Mesenchymal stem cell (in vitro differentiated cells and primary cell): Measurements from ENCODE around the gene OR10H4.
"Not testable (repeated sequence)": the region's sequence is repeated elsewhere in the genome, so short reads cannot be mapped to it uniquely, and the experiment has no call there.

Experiments used
- DNase-seq: peaks from one replicate; pipeline ENCODE4 v3.0.0-alpha.2; 2013
- H2AFZ ChIP-seq: one replicate; pipeline ENCODE4 v1.6.1; 2013; ENCODE audit warnings: low read depth, mild to moderate bottlenecking, control low read depth, inconsistent platforms, low read length, moderate library complexity
- H2AK5ac ChIP-seq: 2 replicates; pipeline ENCODE4 v1.6.1; 2013; ENCODE audit warnings: low read length, moderate library complexity, mild to moderate bottlenecking, inconsistent platforms; ENCODE audit not compliant: severe bottlenecking
- H2BK120ac ChIP-seq: one replicate; pipeline ENCODE4 v1.6.1; 2013; ENCODE audit warnings: low read depth, mild to moderate bottlenecking, inconsistent platforms, low read length, moderate library complexity
- H2BK12ac ChIP-seq, 2 experiments: one replicate each; pipeline ENCODE4 v1.6.1; 2013; ENCODE audit warnings: inconsistent platforms in 2 of 2, low read length in 2 of 2, mild to moderate bottlenecking in 2 of 2, moderate library complexity in 2 of 2, control low read depth in 1 of 2
- H2BK15ac ChIP-seq: one replicate; pipeline ENCODE4 v1.6.1; 2013; ENCODE audit warnings: mild to moderate bottlenecking, low read depth, inconsistent platforms; ENCODE audit not compliant: poor library complexity, severe bottlenecking
- H2BK5ac ChIP-seq: 2 replicates; pipeline ENCODE4 v1.6.1; 2013; ENCODE audit warnings: low read depth, mild to moderate bottlenecking, low read length, control low read depth, inconsistent platforms; ENCODE audit not compliant: poor library complexity, severe bottlenecking
- H3K14ac ChIP-seq, 2 experiments: one replicate each; pipeline ENCODE4 v1.6.1; 2013; ENCODE audit warnings: inconsistent platforms in 2 of 2, low read length in 2 of 2, control low read depth in 1 of 2, mild to moderate bottlenecking in 1 of 2, moderate library complexity in 1 of 2
- H3K18ac ChIP-seq, 2 experiments: one replicate each; pipeline ENCODE4 v1.6.1; 2013; ENCODE audit warnings: inconsistent platforms in 2 of 2, low read length in 2 of 2, control low read depth in 1 of 2, low read depth in 1 of 2, mild to moderate bottlenecking in 1 of 2
- H3K23ac ChIP-seq, 2 experiments: one replicate each; pipeline ENCODE4 v1.6.1; 2013; ENCODE audit warnings: inconsistent platforms in 2 of 2, low read length in 2 of 2, mild to moderate bottlenecking in 2 of 2, moderate library complexity in 2 of 2, control low read depth in 1 of 2
- H3K27ac ChIP-seq: 2 replicates; pipeline ENCODE4 v1.5.1; 2013; ENCODE audit warnings: mild to moderate bottlenecking, moderate library complexity, low read length, control low read depth, inconsistent platforms; ENCODE audit not compliant: poor library complexity, severe bottlenecking
- H3K27me3 ChIP-seq, 2 experiments: 2 replicates each; pipeline versions ENCODE4 v1.6.1 to v1.7.0; 2013; ENCODE audit warnings: low read length in 2 of 2, mild to moderate bottlenecking in 2 of 2, moderate library complexity in 2 of 2, control low read depth in 1 of 2, inconsistent platforms in 1 of 2; ENCODE audit not compliant: control insufficient read depth in 1 of 2, insufficient read depth in 1 of 2
- H3K36me3 ChIP-seq, 2 experiments: 2 replicates each; pipeline versions ENCODE4 v1.6.1 to v1.7.0; 2013; ENCODE audit warnings: low read length in 2 of 2, control low read depth in 1 of 2, inconsistent platforms in 1 of 2, low read depth in 1 of 2, mild to moderate bottlenecking in 1 of 2; ENCODE audit not compliant: insufficient read depth in 2 of 2, control insufficient read depth in 1 of 2
- H3K4ac ChIP-seq, 2 experiments: one replicate each; pipeline ENCODE4 v1.6.1; 2013; ENCODE audit warnings: inconsistent platforms in 2 of 2, low read length in 2 of 2, mild to moderate bottlenecking in 2 of 2, moderate library complexity in 2 of 2, control low read depth in 1 of 2, low read depth in 1 of 2
- H3K4me1 ChIP-seq: 2 replicates; pipeline ENCODE4 v1.6.1; 2013; ENCODE audit warnings: low read depth, low read length, control low read depth; ENCODE audit not compliant: control insufficient read depth, insufficient read depth
- H3K4me2 ChIP-seq: 2 replicates; pipeline ENCODE4 v1.6.1; 2013; ENCODE audit warnings: low read length, mild to moderate bottlenecking, inconsistent platforms; ENCODE audit not compliant: poor library complexity, severe bottlenecking
- H3K4me3 ChIP-seq, 2 experiments: 2 replicates each; pipeline versions ENCODE4 v1.5.1 to v1.7.0; 2013; ENCODE audit warnings: low read length in 2 of 2, mild to moderate bottlenecking in 2 of 2, control low read depth in 1 of 2, low read depth in 1 of 2; ENCODE audit not compliant: insufficient read depth in 1 of 2
- H3K79me1 ChIP-seq: replicated peaks from 2 replicates; pipeline ENCODE4 v1.6.1; 2013; ENCODE audit warnings: mild to moderate bottlenecking, control low read depth, low read length, inconsistent platforms; ENCODE audit not compliant: poor library complexity, severe bottlenecking
- H3K9ac ChIP-seq: 2 replicates; pipeline ENCODE4 v1.7.0; 2013; ENCODE audit warnings: mild to moderate bottlenecking, low read length, moderate library complexity
- H3K9me3 ChIP-seq: 2 replicates; pipeline ENCODE4 v1.7.0; 2013; ENCODE audit warnings: mild to moderate bottlenecking, low read length; ENCODE audit not compliant: control insufficient read depth
- H4K8ac ChIP-seq: one replicate; pipeline ENCODE4 v1.6.1; 2013; ENCODE audit warnings: inconsistent platforms, mild to moderate bottlenecking, low read length, moderate library complexity
- H4K91ac ChIP-seq: one replicate; pipeline ENCODE4 v1.6.1; 2013; ENCODE audit warnings: mild to moderate bottlenecking, low read length, inconsistent platforms
- WGBS: methylation state at CpG from one replicate; pipeline ENCODE4 v1.1.7; 2013; ENCODE audit warnings: mixed read lengths; 5-methylcytosine and 5-hydroxymethylcytosine counted together

Gene OR10H4

DNA sequence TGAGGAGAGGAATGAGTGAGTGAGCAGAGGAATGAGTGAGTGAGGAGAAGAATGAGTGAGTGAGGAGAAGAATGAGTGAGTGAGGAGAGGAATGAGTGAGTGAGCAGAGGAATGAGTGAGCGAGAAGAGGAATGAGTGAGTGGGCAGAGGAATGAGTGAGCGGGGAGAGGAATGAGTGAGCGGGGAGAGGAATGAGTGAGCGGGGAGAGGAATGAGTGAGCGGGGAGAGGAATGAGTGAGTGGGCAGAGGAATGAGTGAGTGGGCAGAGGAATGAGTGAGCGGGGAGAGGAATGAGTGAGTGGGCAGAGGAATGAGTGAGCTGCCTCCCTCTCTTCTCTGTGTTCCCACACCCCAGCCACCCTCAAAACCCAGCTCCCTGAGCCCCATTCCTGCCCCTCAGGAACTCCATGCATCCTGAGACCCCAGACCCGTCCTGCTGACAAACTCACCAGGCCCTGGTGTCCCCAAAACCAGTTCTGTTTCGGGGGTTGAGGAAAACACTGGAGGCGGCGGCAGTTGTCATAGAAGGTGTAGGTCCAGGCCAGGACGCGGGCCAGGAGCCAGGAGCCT is 15.0 kb upstream of the OR10H4 start:
- H3K36me3 ChIP-seq, H3K18ac ChIP-seq, H4K91ac ChIP-seq, H3K27me3 ChIP-seq, H3K4me2 ChIP-seq, H2BK120ac ChIP-seq, H2BK15ac ChIP-seq, DNase-seq, H2BK12ac ChIP-seq, H3K9ac ChIP-seq, H2AK5ac ChIP-seq, H3K4ac ChIP-seq, H3K4me3 ChIP-seq, H2BK5ac ChIP-seq, H3K27ac ChIP-seq, H3K79me1 ChIP-seq, H3K4me1 ChIP-seq, H3K23ac ChIP-seq, H2AFZ ChIP-seq, H4K8ac ChIP-seq, H3K14ac ChIP-seq: not testable (repeated sequence)
- WGBS: 78% methylated on average over 12 of the region's 12 CpGs
- peaks cover 15% of the 10 kb centered on the region for H3K9me3 ChIP-seq

DNA sequence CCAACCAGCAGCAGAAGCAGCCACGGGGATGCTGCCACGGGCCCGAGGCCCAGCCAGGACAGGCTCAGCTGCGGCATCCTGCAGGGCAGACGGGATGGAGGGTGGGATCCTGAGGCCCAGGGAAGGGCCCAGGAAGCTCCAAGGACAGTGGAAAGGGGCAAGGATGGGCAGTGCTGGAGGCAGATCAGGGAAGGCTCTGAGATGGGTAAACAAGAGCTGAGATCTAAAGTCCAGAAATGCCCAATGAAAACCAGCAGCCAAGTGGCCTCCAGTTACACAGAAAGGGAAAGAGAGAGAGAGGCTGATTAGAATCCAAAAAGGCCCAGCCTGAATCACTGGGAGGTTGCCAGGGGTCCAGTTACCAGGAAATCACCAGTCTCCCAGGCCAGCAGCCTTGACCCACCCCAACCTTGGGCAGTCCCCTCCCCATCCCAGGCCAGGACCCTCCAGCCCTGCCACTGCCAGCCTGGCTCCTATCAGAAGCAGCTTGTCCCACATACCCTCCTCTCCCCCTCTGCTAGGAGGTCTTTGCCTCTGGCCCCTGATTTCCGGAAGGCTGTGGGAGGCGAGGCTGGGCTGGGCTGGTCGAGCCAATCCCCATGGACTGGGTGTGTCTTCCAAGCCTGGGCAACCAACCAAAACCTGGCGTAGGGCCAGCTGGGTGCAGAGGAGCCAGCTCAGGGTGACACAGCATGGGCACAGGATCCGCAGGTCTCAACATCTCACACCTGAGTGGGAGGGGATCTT is 14.3 kb upstream of the OR10H4 start, which contains the start of gene CYP4F11:
Gene CYP4F11 (minus strand): TSS at position 198 of the 747 bp plus-strand sequence. CDS start 121 bp downstream, at position 77.
- peaks cover 0 to 3% of the 10 kb centered on the region in 2 experiments for H3K27me3 ChIP-seq
- 59% methylated on average over 10 of the region's 10 CpGs for WGBS
- H3K27ac ChIP-seq: no peak within 1 kb of the TSS
- no peak within 1 kb of the TSS for H3K9ac ChIP-seq
- H3K23ac ChIP-seq: no peak within 1 kb of the TSS
- H3K79me1 ChIP-seq: no peaks in the 10 kb centered on the region
- no peak for DNase-seq
- no peak within 1 kb of the TSS for H3K4ac ChIP-seq
- no peaks in the 10 kb centered on the region for H3K4me1 ChIP-seq
- no peak within 1 kb of the TSS for H2AK5ac ChIP-seq
- H3K36me3 ChIP-seq: no peaks in the 10 kb centered on the region
- H3K4me2 ChIP-seq: no peak within 1 kb of the TSS
- H4K8ac ChIP-seq: no peak within 1 kb of the TSS
- H2AFZ ChIP-seq: no peak within 1 kb of the TSS
- H2BK5ac ChIP-seq: no peak within 1 kb of the TSS
- H4K91ac ChIP-seq: no peak within 1 kb of the TSS
- H3K4me3 ChIP-seq: no peak within 1 kb of the TSS
- no peak within 1 kb of the TSS for H2BK12ac ChIP-seq
- H2BK15ac ChIP-seq: no peak within 1 kb of the TSS
- no peak within 1 kb of the TSS for H2BK120ac ChIP-seq
- peaks cover 16% of the 10 kb centered on the region for H3K9me3 ChIP-seq
- no peak within 1 kb of the TSS for H3K18ac ChIP-seq
- no peak within 1 kb of the TSS for H3K14ac ChIP-seq

DNA sequence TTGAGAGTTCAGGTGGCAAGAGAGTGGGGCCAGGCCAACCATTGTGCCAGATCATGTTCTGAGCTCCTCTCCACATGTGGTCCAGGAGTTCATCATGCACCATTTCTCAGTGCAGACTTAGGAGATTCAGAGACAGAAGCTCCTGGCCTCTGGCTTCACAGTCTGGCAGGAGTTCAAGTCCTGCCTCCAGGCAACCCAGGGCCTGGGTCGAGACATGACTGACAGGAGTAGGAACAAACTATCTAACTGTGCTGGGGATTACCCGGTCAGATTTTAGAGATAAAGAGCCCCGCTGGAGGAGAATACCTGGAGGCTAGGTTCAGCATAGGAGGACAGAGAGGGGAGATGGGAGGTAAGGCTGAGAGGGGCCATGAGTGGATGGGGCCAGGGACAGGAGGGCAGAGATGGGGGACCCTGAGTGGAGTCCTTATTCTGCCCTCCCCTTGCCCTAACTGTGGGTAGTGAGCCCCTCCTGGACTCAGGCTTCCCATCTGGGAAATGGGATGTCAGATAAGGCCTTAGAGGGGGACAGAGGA is 13.6 kb upstream of the OR10H4 start:
- H4K91ac ChIP-seq: no peak overlapping the region
- no peak overlapping the region for H3K4me2 ChIP-seq
- H3K27ac ChIP-seq: no peak overlapping the region
- no peak overlapping the region for H2BK15ac ChIP-seq
- no peak overlapping the region for H3K23ac ChIP-seq
- H3K27me3 ChIP-seq: peaks cover 0 to 3% of the 10 kb centered on the region in 2 experiments
- no peaks in the 10 kb centered on the region for H3K4me1 ChIP-seq
- H3K9ac ChIP-seq: no peak overlapping the region
- H2AFZ ChIP-seq: no peak overlapping the region
- no peak overlapping the region for H3K4ac ChIP-seq
- no peak overlapping the region for H3K14ac ChIP-seq
- no peak overlapping the region for H2BK12ac ChIP-seq
- no peaks in the 10 kb centered on the region for H3K36me3 ChIP-seq
- no peak for DNase-seq
- no peak overlapping the region for H3K4me3 ChIP-seq
- no peak overlapping the region for H3K18ac ChIP-seq
- H2BK120ac ChIP-seq: no peak overlapping the region
- no peak overlapping the region for H4K8ac ChIP-seq
- 56% methylated on average over 3 of the region's 3 CpGs for WGBS
- no peak overlapping the region for H2BK5ac ChIP-seq
- no peaks in the 10 kb centered on the region for H3K79me1 ChIP-seq
- no peak overlapping the region for H2AK5ac ChIP-seq
- peaks cover 16% of the 10 kb centered on the region for H3K9me3 ChIP-seq

DNA sequence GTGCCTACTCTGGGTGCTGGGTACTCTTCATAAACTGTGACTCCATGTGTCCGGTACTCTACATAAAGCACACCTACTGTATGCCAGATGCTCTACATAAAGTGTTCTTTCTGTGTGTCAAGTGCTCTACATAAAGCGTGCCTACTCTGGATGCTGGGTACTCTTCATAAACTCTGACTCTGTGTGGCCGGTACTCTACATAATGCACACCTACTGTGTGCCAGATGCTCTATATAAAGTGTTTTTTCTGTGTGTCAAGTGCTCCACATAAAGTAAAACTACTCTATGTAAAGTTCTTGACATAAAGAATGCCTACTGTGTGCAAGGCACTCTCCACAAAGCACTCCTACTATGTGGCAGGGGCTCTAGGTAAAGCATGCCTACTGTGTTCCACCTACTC is 12.6 kb upstream of the OR10H4 start:
- H3K4me2 ChIP-seq: no peak overlapping the region
- H3K14ac ChIP-seq: no peak overlapping the region
- no peaks in the 10 kb centered on the region for H3K4me1 ChIP-seq
- no peak overlapping the region for H2BK12ac ChIP-seq
- no peak overlapping the region for H4K8ac ChIP-seq
- H3K4ac ChIP-seq: no peak overlapping the region
- no peak overlapping the region for H4K91ac ChIP-seq
- H2BK5ac ChIP-seq: no peak overlapping the region
- H3K4me3 ChIP-seq: no peak overlapping the region
- H2AK5ac ChIP-seq: no peak overlapping the region
- no peak overlapping the region for H3K9ac ChIP-seq
- H3K27me3 ChIP-seq: peaks cover 0 to 3% of the 10 kb centered on the region in 2 experiments
- H2BK120ac ChIP-seq: no peak overlapping the region
- DNase-seq: no peak
- peaks cover 13% of the 10 kb centered on the region for H3K9me3 ChIP-seq
- no peaks in the 10 kb centered on the region for H3K79me1 ChIP-seq
- no peak overlapping the region for H3K27ac ChIP-seq
- H3K18ac ChIP-seq: no peak overlapping the region
- 76% methylated on average over 2 of the region's 3 CpGs for WGBS
- H2BK15ac ChIP-seq: no peak overlapping the region
- no peaks in the 10 kb centered on the region for H3K36me3 ChIP-seq
- H2AFZ ChIP-seq: no peak overlapping the region
- H3K23ac ChIP-seq: peak overlapping the region in 1 of 2 experiments; percentile 64
